HEK293 (cell line): Measurements from ENCODE around the gene BCAT1.

Source experiments
- CTCF ChIA-PET: fragments of 350-600 bp; formaldehyde crosslinking; extraction: SDS; loops from one replicate; lab custom pipeline; 2021; ENCODE audit warnings: antibody characterized with exemption; lab: Yijun Ruan, JAX
- POLR2A ChIA-PET: fragments of 300-600 bp; formaldehyde crosslinking; extraction: SDS; loops from one replicate; lab custom pipeline; 2020; ENCODE audit warnings: antibody characterized with exemption, inconsistent platforms; lab: Yijun Ruan, JAX
- H3K27ac ChIP-seq: fragments of 200-500 bp; sonication (Bioruptor generic); 2 replicates; pipeline ENCODE4 v1.5.1; 2014; ENCODE audit warnings: low read depth, low read length, control low read depth, inconsistent platforms; ENCODE audit errors: extremely low read depth
- H3K36me3 ChIP-seq, 2 experiments: fragments of 200-500 bp in 1 of 2; sonication (Bioruptor generic) in 1 of 2; 1 replicate in 1 of 2; 2 replicates in 1 of 2; pipeline ENCODE4 v1.5.1; 2014 to 2017; ENCODE audit warnings: inconsistent platforms in 2 of 2, low read length in 2 of 2; ENCODE audit not compliant: control insufficient read depth in 2 of 2, insufficient read depth in 1 of 2
- H3K4me1 ChIP-seq: fragments of 200-500 bp; sonication (Bioruptor generic); 2 replicates; pipeline ENCODE4 v1.5.1; 2014; ENCODE audit warnings: mild to moderate bottlenecking, low read length, inconsistent platforms; ENCODE audit not compliant: control insufficient read depth, insufficient read depth
- H3K4me3 ChIP-seq: 2 replicates; pipeline ENCODE4 v1.5.1; 2011; ENCODE audit warnings: low read depth, mild to moderate bottlenecking, control low read depth, low read length, moderate library complexity
- H3K9me3 ChIP-seq: fragments of 200-500 bp; sonication (Bioruptor generic); 2 replicates; pipeline ENCODE4 v1.5.1; 2014; ENCODE audit warnings: low read depth, low read length, inconsistent platforms; ENCODE audit not compliant: control insufficient read depth, insufficient read depth
- BCL6B ChIP-seq: fragments of 450-650 bp; formaldehyde crosslinking; IDR thresholded peaks from 2 replicates; pipeline ENCODE4 v1.5.1; 2017; ENCODE audit warnings: missing biosample characterization, missing genetic modification characterization
- EGR2 ChIP-seq: fragments of 450-650 bp; formaldehyde crosslinking; IDR thresholded peaks from 2 replicates; pipeline ENCODE4 v1.5.1; 2016; ENCODE audit warnings: low read depth, missing biosample characterization, missing genetic modification characterization
- FEZF1 ChIP-seq: fragments of 450-650 bp; formaldehyde crosslinking; IDR thresholded peaks from 2 replicates; pipeline ENCODE4 v1.5.1; 2016; ENCODE audit warnings: missing biosample characterization, missing genetic modification characterization
- HOXC10 ChIP-seq: sonication (generic); formaldehyde crosslinking; IDR thresholded peaks from 2 replicates; pipeline ENCODE4 v1.8.1; 2023; ENCODE audit warnings: mild to moderate bottlenecking, missing genetic modification reagents
- ZNF121 ChIP-seq: fragments of 450-650 bp; formaldehyde crosslinking; IDR thresholded peaks from 2 replicates; pipeline ENCODE4 v1.5.1; 2016; ENCODE audit warnings: missing biosample characterization, missing genetic modification characterization
- ZNF138 ChIP-seq: fragments of 450-650 bp; formaldehyde crosslinking; IDR thresholded peaks from 2 replicates; pipeline ENCODE4 v1.5.1; 2016; ENCODE audit warnings: missing biosample characterization, missing genetic modification characterization, borderline replicate concordance
- ZNF146 ChIP-seq: fragments of 450-650 bp; formaldehyde crosslinking; IDR thresholded peaks from 2 replicates; pipeline ENCODE4 v1.5.1; 2016; ENCODE audit warnings: missing biosample characterization, missing genetic modification characterization
- ZNF155 ChIP-seq: fragments of 450-650 bp; formaldehyde crosslinking; IDR thresholded peaks from 2 replicates; pipeline ENCODE4 v1.5.1; 2016; ENCODE audit warnings: missing biosample characterization, missing genetic modification characterization
- ZNF23 ChIP-seq: fragments of 450-650 bp; formaldehyde crosslinking; IDR thresholded peaks from 2 replicates; pipeline ENCODE4 v1.5.1; 2016; ENCODE audit warnings: missing biosample characterization, missing genetic modification characterization, borderline replicate concordance
- ZNF239 ChIP-seq: fragments of 450-650 bp; formaldehyde crosslinking; IDR thresholded peaks from 2 replicates; pipeline ENCODE4 v1.5.1; 2016; ENCODE audit warnings: missing biosample characterization, missing genetic modification characterization
- ZNF335 ChIP-seq: fragments of 450-650 bp; formaldehyde crosslinking; conservative IDR thresholded peaks from 2 replicates; pipeline ENCODE4 v1.5.1; 2016; ENCODE audit warnings: missing biosample characterization, missing genetic modification characterization
- ZNF362 ChIP-seq: fragments of 450-650 bp; formaldehyde crosslinking; IDR thresholded peaks from 2 replicates; pipeline ENCODE4 v1.5.1; 2016; ENCODE audit warnings: missing biosample characterization, missing genetic modification characterization
- ZNF37A ChIP-seq: fragments of 450-650 bp; IDR thresholded peaks from 2 replicates; pipeline ENCODE4 v1.5.1; 2018; ENCODE audit warnings: missing biosample characterization, missing genetic modification characterization
- TF ChIP-seq, protein P1 (sequence below): fragments of 450-650 bp; formaldehyde crosslinking; IDR thresholded peaks from 2 replicates; pipeline ENCODE4 v1.5.1; 2016; ENCODE audit warnings: missing biosample characterization, missing genetic modification characterization, low read depth
- TF ChIP-seq, protein P2 (sequence below): fragments of 450-650 bp; formaldehyde crosslinking; IDR thresholded peaks from 2 replicates; pipeline ENCODE4 v1.5.1; 2016; ENCODE audit warnings: missing biosample characterization, missing genetic modification characterization, low read depth

The BCAT1 gene

DNA sequence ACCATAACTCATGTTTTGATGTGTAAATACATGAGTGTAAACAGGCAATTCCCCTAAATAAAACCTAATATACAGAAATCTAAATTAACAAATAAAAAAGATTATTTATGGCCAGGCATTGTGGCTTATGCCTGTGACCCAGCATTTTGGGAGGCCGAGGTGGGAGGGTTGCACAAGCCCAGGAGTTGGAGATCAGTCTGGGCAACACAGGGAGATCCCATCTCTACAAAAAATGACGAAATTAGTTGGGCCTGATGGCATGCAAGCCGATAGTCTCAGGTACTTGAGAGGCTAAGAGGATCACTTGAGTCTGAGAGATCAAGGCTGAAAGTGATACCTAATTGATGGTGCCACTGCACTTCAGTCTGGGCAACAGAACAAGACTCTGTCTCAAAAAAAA lies 48.7 kb downstream of the BCAT1 start:
- no peak overlapping the region for H3K27ac ChIP-seq
- TF ChIP-seq FEZF1 (tag by site-specific recombination), result no peak
- TF ChIP-seq, protein P1, sequence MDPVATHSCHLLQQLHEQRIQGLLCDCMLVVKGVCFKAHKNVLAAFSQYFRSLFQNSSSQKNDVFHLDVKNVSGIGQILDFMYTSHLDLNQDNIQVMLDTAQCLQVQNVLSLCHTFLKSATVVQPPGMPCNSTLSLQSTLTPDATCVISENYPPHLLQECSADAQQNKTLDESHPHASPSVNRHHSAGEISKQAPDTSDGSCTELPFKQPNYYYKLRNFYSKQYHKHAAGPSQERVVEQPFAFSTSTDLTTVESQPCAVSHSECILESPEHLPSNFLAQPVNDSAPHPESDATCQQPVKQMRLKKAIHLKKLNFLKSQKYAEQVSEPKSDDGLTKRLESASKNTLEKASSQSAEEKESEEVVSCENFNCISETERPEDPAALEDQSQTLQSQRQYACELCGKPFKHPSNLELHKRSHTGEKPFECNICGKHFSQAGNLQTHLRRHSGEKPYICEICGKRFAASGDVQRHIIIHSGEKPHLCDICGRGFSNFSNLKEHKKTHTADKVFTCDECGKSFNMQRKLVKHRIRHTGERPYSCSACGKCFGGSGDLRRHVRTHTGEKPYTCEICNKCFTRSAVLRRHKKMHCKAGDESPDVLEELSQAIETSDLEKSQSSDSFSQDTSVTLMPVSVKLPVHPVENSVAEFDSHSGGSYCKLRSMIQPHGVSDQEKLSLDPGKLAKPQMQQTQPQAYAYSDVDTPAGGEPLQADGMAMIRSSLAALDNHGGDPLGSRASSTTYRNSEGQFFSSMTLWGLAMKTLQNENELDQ (tag by site-specific recombination), result no peak
- TF ChIP-seq, protein P2, sequence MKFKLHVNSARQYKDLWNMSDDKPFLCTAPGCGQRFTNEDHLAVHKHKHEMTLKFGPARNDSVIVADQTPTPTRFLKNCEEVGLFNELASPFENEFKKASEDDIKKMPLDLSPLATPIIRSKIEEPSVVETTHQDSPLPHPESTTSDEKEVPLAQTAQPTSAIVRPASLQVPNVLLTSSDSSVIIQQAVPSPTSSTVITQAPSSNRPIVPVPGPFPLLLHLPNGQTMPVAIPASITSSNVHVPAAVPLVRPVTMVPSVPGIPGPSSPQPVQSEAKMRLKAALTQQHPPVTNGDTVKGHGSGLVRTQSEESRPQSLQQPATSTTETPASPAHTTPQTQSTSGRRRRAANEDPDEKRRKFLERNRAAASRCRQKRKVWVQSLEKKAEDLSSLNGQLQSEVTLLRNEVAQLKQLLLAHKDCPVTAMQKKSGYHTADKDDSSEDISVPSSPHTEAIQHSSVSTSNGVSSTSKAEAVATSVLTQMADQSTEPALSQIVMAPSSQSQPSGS (tag by site-specific recombination), result no peak
- TF ChIP-seq ZNF335 (tag by site-specific recombination), result no peak
- no peak for TF ChIP-seq ZNF138 (tag by site-specific recombination)
- no peak for TF ChIP-seq ZNF239 (tag by site-specific recombination)
- TF ChIP-seq HOXC10 (CRISPR knock-in tag), result no peak
- TF ChIP-seq ZNF23 (tag by site-specific recombination), result no peak
- H3K4me3 ChIP-seq, result no peak overlapping the region
- peaks cover 2% of the 10 kb centered on the region; the same call in 1 of the 2 replicates for H3K4me1 ChIP-seq
- no peaks in the 10 kb centered on the region for H3K9me3 ChIP-seq
- ChIA-PET CTCF (no interaction called here), POLR2A (no interaction called here)
- no peaks in the 10 kb centered on the region for H3K36me3 ChIP-seq

DNA sequence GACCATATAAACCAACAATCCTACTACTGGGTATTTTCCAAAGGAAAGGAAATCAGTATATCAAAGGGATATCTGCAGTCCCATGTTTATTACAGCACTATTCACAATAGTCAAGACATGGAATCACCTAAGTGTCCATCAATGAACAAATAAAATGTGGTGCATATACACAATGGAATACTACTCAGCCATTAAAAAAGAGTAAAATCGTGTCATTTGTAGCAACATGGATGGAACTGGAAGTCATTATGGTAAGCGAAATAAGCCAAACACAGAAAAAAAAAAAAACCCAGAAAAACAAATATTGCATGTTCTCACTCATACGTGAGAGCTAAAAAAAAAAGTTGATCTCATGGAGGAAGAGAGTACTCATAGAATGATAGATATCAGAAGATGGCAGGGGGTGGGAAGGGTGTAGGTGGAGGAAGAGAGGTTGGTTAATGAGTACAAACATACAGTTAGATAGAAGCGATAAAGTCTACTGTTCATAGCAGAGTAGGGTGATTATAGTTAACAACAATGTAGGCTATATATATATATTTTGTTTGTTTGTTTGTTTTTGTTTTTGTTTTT lies 49.3 kb downstream of the BCAT1 start:
- POLR2A ChIA-PET, result no interaction called here

GRCh38 chr12:24898606-24899005 lies 50.3 kb downstream of the BCAT1 start:
- CTCF ChIA-PET, result no interaction called here

More for the DNA sequence above, 49.3 kb downstream of the BCAT1 start:
- H3K4me3 ChIP-seq, result no peak overlapping the region
- no peaks in the 10 kb centered on the region for H3K36me3 ChIP-seq
- no peaks in the 10 kb centered on the region for H3K9me3 ChIP-seq
- peaks cover 2% of the 10 kb centered on the region; the same call in 1 of the 2 replicates for H3K4me1 ChIP-seq
- H3K27ac ChIP-seq, result no peak overlapping the region
- peak; percentile 91 for TF ChIP-seq ZNF146 (tag by site-specific recombination)
- TF ChIP-seq EGR2 (tag by site-specific recombination), result 0 out of 2 replicates have a peak, but pooled peaks have one; percentile 37
- no peak for TF ChIP-seq ZNF155 (tag by site-specific recombination)
- TF ChIP-seq BCL6B (tag by site-specific recombination), result no peak
- CTCF ChIA-PET, result no interaction called here

More at GRCh38 chr12:24898606-24899005, 50.3 kb downstream of the BCAT1 start:
- TF ChIP-seq ZNF121 (tag by site-specific recombination), result no peak
- TF ChIP-seq ZNF362 (tag by site-specific recombination), result 0 out of 2 replicates have a peak, but pooled peaks have one; percentile 10
- TF ChIP-seq ZNF37A (tag by site-specific recombination), result no peak
- Histone ChIP-seq H3K27ac (no peak overlapping the region), H3K9me3 (no peaks in the 10 kb centered on the region), H3K4me1 (peaks cover 2% of the 10 kb centered on the region; the same call in 1 of the 2 replicates), H3K36me3 (no peaks in the 10 kb centered on the region), H3K4me3 (no peak overlapping the region)
- POLR2A ChIA-PET, result no interaction called here
